NCI-H1436 (cell line): ENCODE data around the gene NRXN2.

Experiments used
- DNase-seq: peaks from one replicate; lab custom pipeline; 2025; lab: John Stamatoyannopoulos, UW

The NRXN2 gene

GRCh38 chr11:64723117-64723906, at the start of gene NRXN2:
TSS of gene NRXN2 (minus strand) at chr11:64723197. CDS start at chr11:64713699, 9,498 bp downstream.
- DNase-seq, result peak; percentile 86

- DNase-seq, result no peak
These were observed 49.5 kb upstream of the NRXN2 start for GRCh38 chr11:64772303-64773018.

GRCh38 chr11:64771861-64772260, 48.9 kb upstream of the NRXN2 start:
- no peak for DNase-seq

GRCh38 chr11:64770120-64770519, 47.1 kb upstream of the NRXN2 start:
- DNase-seq, result no peak

- DNase-seq, result no peak
These were observed 46.3 kb upstream of the NRXN2 start for GRCh38 chr11:64769283-64769682.

GRCh38 chr11:64768300-64768694, 45.3 kb upstream of the NRXN2 start:
- no peak for DNase-seq

GRCh38 chr11:64767344-64768299, 44.6 kb upstream of the NRXN2 start:
- peak; percentile 26 for DNase-seq

GRCh38 chr11:64766881-64767280, 43.9 kb upstream of the NRXN2 start:
- DNase-seq, result no peak

GRCh38 chr11:64765851-64766665, 43.1 kb upstream of the NRXN2 start:
- DNase-seq, result no peak

- DNase-seq, result no peak
These were observed 42.4 kb upstream of the NRXN2 start for GRCh38 chr11:64765291-64765850.

- DNase-seq, result no peak
These were observed 41.8 kb upstream of the NRXN2 start for GRCh38 chr11:64764753-64765152.

- DNase-seq, result no peak
These were observed 41.1 kb upstream of the NRXN2 start for GRCh38 chr11:64764040-64764611.

GRCh38 chr11:64763526-64764039, 40.6 kb upstream of the NRXN2 start:
- no peak for DNase-seq

- DNase-seq, result no peak
These were observed 39.9 kb upstream of the NRXN2 start for GRCh38 chr11:64762674-64763525.

- DNase-seq, result no peak
These were observed 39.3 kb upstream of the NRXN2 start for GRCh38 chr11:64762277-64762673.

- DNase-seq, result no peak
These were observed 37.9 kb upstream of the NRXN2 start for GRCh38 chr11:64760759-64761420.

- DNase-seq, result no peak
These were observed 37.0 kb upstream of the NRXN2 start, which contains the start of gene PYGM for GRCh38 chr11:64759722-64760719. TSS of gene PYGM (minus strand) at chr11:64759974. CDS start at chr11:64759898, 76 bp downstream.
